Psoas muscle (tissue), 8 donors: ENCODE results near the gene FMNL2. TPM values are rescaled to one million over a fixed set of nuclear protein-coding genes. Genes with fewer than 3 reads are reported as not detected.

Experiments
- ATAC-seq, 4 donors: fragments of 200-7000 bp; cut with Tn5 transposase; one replicate each; pipeline ENCODE4 v1.9.1; 2020; ENCODE audit warnings: moderate library complexity in 3 of 4, mild to moderate bottlenecking in 2 of 4
- DNase-seq, 2 donors: peaks; one replicate each; pipeline ENCODE4 v3.0.0-alpha.2; 2020
- H3K27ac ChIP-seq: fragments of 200-600 bp; one replicate; pipeline ENCODE4 v1.8.0; 2022
- H3K27me3 ChIP-seq, 3 donors: fragments of 200-600 bp in 1 of 3; one replicate each; pipeline versions ENCODE4 v1.6.1 to v1.8.0; 2013 to 2022; ENCODE audit warnings: low read length in 2 of 3, mild to moderate bottlenecking in 2 of 3, moderate library complexity in 1 of 3; ENCODE audit not compliant: insufficient read depth in 3 of 3
- H3K36me3 ChIP-seq, 2 donors: fragments of 200-600 bp in 1 of 2; one replicate each; pipeline versions ENCODE4 v1.6.1 to v1.8.0; 2013 to 2022; ENCODE audit warnings: low read depth in 1 of 2, mild to moderate bottlenecking in 1 of 2, moderate library complexity in 1 of 2; ENCODE audit not compliant: insufficient read depth in 1 of 2
- H3K4me1 ChIP-seq: fragments of 200-600 bp; one replicate; pipeline ENCODE4 v1.8.0; 2022
- H3K4me3 ChIP-seq: fragments of 200-600 bp; one replicate; pipeline ENCODE4 v1.8.0; 2022; ENCODE audit warnings: mild to moderate bottlenecking
- H3K9me3 ChIP-seq: fragments of 200-600 bp; one replicate; pipeline ENCODE4 v1.8.0; 2022
- WGBS, 3 donors: extraction: QIAGEN DNeasy Blood & Tissue Kit; methylation state at CpG; one replicate each; pipeline versions ENCODE4 v1.1.6 to v1.1.7; 2013; 5-methylcytosine and 5-hydroxymethylcytosine counted together
- intact Hi-C, 2 donors: fragments of 100-400 bp; cut with DNase I; formaldehyde crosslinking; loops; one replicate each; pipeline versions ENCODE4 v1.11.0 to v1.14.2; 2022
- polyA plus RNA-seq, 3 donors: library from polyadenylated mRNA; stranded (reverse); fragments of 200-250 nt; gene quantifications; one replicate each; pipeline ENCODE4 v1.2.3, GENCODE V29; 2013
- total RNA-seq, 4 donors: library from RNA; stranded (reverse); fragmentation: NEBNext Ultra II Directional in 2 of 4; extraction: Animal tissue kit (Norgen Biotek cat#: 25700) in 2 of 4; gene quantifications; one replicate each; pipeline versions ENCODE4 v1.2.1 to v1.2.4, GENCODE V29; 2021 to 2023
- TF ChIP-seq, protein P1 (sequence below): fragments of 200-600 bp; IDR thresholded peaks from one replicate; pipeline ENCODE4 v1.8.0; 2022; ENCODE audit warnings: antibody characterized with exemption
- donor health status: healthy with polysubstance abuse.
- donor health status: DM: no; HTN: no; CAD: no; lungs with moderate emphysema.
- donor health status: Bipolar disorder and iron deficiency.
- donor health status: healthy.
- donor health status: DM: yes; HTN: yes; CAD: no.
- donor health status: DM: no; HTN: no; CAD: no.
- donor health status: DM: no; HTN: no; CAD: no.
- donor health status: DM: yes; HTN: yes; CAD: no.

The FMNL2 gene
- total and polyA plus RNA-seq, 7 donors = 6.6 to 18.2 (median 11.0) TPM

DNA sequence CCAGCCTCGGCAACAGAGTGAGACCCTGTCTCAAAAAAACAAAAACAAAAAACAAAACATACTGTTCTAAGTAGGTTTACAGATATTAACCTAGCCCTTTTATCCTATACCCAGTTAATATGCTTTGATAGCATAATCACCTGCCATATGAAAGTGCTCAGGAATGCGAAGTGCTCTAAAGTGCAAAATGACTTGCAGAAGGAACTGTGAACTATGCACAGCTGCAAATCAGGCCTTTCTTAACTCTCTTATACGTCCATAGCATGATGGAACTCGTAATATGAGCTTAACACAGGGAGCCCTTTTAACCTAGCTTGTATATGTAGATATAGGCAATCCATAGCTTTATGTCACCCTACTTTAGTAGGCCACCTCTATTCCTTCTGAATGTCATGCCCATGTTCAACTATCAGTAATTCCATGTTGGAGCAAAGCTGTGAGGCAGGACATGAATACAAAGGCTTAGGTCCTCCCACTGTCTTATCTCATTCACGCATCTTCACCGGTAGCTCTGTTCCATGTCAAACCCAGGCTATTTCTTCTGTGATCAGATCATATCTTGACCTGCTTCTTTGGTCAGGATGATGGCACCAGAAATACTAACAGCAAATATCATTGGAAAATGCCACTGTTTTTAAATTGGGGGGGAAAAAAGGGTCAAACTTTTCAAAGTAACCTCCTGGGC lies 309.4 kb downstream of the FMNL2 start:
- no peak for DNase-seq

GRCh38 chr2:152646264-152646663 lies 311.3 kb downstream of the FMNL2 start:
- intact Hi-C loops = no loop called here
- no peak for DNase-seq
- TF ChIP-seq, protein P1, sequence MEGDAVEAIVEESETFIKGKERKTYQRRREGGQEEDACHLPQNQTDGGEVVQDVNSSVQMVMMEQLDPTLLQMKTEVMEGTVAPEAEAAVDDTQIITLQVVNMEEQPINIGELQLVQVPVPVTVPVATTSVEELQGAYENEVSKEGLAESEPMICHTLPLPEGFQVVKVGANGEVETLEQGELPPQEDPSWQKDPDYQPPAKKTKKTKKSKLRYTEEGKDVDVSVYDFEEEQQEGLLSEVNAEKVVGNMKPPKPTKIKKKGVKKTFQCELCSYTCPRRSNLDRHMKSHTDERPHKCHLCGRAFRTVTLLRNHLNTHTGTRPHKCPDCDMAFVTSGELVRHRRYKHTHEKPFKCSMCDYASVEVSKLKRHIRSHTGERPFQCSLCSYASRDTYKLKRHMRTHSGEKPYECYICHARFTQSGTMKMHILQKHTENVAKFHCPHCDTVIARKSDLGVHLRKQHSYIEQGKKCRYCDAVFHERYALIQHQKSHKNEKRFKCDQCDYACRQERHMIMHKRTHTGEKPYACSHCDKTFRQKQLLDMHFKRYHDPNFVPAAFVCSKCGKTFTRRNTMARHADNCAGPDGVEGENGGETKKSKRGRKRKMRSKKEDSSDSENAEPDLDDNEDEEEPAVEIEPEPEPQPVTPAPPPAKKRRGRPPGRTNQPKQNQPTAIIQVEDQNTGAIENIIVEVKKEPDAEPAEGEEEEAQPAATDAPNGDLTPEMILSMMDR = no peak
- H3K27me3 ChIP-seq = no peaks in the 10 kb centered on the region
- H3K9me3 ChIP-seq = no peaks in the 10 kb centered on the region
- H3K36me3 ChIP-seq = peaks cover 7 to 75% of the 10 kb centered on the region in 2 donors
- peaks cover 8% of the 10 kb centered on the region for H3K4me1 ChIP-seq
- peak overlapping the region; percentile 69 for H3K27ac ChIP-seq
- no peak overlapping the region for H3K4me3 ChIP-seq
- 68 to 72% (median 71%) methylated on average over 4 of the region's 4 CpGs for WGBS, 3 donors
- peak in 1 of 4 donors; percentile 29 for ATAC-seq

More for the DNA sequence above, 309.4 kb downstream of the FMNL2 start:
- TF ChIP-seq, protein P1 = no peak
- Histone ChIP-seq H3K36me3 (peaks cover 21 to 77% of the 10 kb centered on the region in 2 donors), H3K4me3 (no peak overlapping the region), H3K27me3 (no peaks in the 10 kb centered on the region), H3K27ac (no peak overlapping the region), H3K9me3 (no peaks in the 10 kb centered on the region), H3K4me1 (peaks cover 8% of the 10 kb centered on the region)
- WGBS, 3 donors = 94 to 95% (median 95%) methylated on average over 6 of the region's 6 CpGs
- no peak for ATAC-seq
- intact Hi-C loops = no loop called here

DNA sequence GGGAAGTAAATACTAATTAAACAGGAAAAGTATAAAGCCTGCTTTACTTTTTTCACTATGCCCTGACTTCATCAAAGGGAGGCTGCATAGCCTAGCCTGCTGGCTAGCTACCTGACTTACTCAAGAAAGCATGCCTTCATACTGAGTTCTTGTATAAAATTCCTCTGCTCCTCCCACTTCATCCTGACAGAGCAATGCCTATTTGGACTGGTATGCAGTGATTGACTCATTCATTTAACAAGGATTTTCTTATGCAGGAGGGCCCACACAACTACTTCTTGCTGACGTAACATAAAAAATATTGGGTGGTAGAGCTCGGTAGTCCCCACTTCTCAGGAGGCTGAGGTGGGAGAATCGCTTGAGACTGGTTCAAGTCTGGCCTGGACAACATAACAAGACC lies 311.8 kb downstream of the FMNL2 start:
- H3K27ac ChIP-seq = peak overlapping the region; percentile 69

DNA sequence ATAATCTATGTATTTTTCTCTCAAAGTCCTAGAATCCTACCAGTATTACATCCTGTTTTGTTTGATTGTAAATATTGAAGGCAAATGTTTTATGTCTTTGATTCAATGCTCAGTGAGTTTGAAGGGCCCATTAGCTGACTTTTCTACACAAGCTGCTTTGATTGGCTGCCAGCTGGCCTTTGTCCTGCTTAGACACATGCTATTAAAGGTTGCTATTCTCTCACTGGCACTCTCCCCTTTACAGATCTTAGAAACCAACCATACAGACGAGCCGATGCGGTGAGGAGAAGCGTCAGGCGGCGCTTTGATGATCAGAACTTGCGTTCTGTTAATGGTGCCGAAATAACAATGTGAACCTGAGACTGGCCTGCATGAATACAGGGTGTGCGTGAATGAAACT lies 312.6 kb downstream of the FMNL2 start:
- H3K4me1 ChIP-seq = peaks cover 8% of the 10 kb centered on the region
- H3K9me3 ChIP-seq = no peaks in the 10 kb centered on the region
- peaks cover 7 to 62% of the 10 kb centered on the region in 2 donors for H3K36me3 ChIP-seq
- peak overlapping the region; percentile 28 for H3K4me3 ChIP-seq
- WGBS, 3 donors = 19 to 30% (median 23%) methylated on average over 9 of the region's 9 CpGs
- TF ChIP-seq, protein P1 = no peak
- DNase-seq (peak; percentile 56 to 87), ATAC-seq (peak; percentile 72 to 90 (median 88))
- intact Hi-C loops = no loop called here
- no peaks in the 10 kb centered on the region for H3K27me3 ChIP-seq
- H3K27ac ChIP-seq = peak overlapping the region; percentile 69

More for the DNA sequence above, 311.8 kb downstream of the FMNL2 start:
- 80 to 82% (median 82%) methylated on average over 3 of the region's 3 CpGs for WGBS, 3 donors
- TF ChIP-seq, protein P1 = no peak
- peaks cover 8% of the 10 kb centered on the region for H3K4me1 ChIP-seq
- no peak for DNase-seq
- H3K4me3 ChIP-seq = no peak overlapping the region
- no peaks in the 10 kb centered on the region for H3K9me3 ChIP-seq
- intact Hi-C loops = no loop called here
- peak; percentile 54 to 69 (median 61) for ATAC-seq
- H3K27me3 ChIP-seq = no peaks in the 10 kb centered on the region
- H3K36me3 ChIP-seq = peaks cover 7 to 70% of the 10 kb centered on the region in 2 donors
